ENCODE results near the gene ZCCHC13. TPM values are rescaled to one million over a fixed set of nuclear protein-coding genes. Genes with fewer than 3 reads are reported as not detected.
"Not testable (repeated sequence)": the region's sequence is repeated elsewhere in the genome, so short reads cannot be mapped to it uniquely, and the experiment has no call there.

The ZCCHC13 gene
- total RNA-seq: not detected

- Histone ChIP-seq H3K9me3 (no peaks in the 10 kb centered on the region), H3K27ac (no peak within 1 kb of the TSS), H3K36me3 (no peaks in the 10 kb centered on the region), H3K4me3 (no peak within 1 kb of the TSS), H3K4me1 (no peaks in the 10 kb centered on the region), H3K27me3 (no peaks in the 10 kb centered on the region), H3K9ac (ENCODE audit: low read depth in 2 of 2, low read length in 2 of 2) (no peak within 1 kb of the TSS)
- intact Hi-C loops (cut with DNase I): no loop called here
- DNase-seq: no peak
- no peak for TF ChIP-seq CTCF (IDR thresholded peaks at IDR 0.05)
Observed at GRCh38 chrX:74304016-74304415, at the start of gene ZCCHC13. ZCCHC13 (plus strand) TSS chrX:74304180; CDS start chrX:74304267, 87 bp downstream.

- H3K27me3 ChIP-seq; intact Hi-C loops (cut with DNase I); H3K27ac ChIP-seq; H3K4me3 ChIP-seq; H3K4me1 ChIP-seq; H3K9ac ChIP-seq (ENCODE audit: low read depth in 2 of 2, low read length in 2 of 2); DNase-seq; H3K9me3 ChIP-seq; H3K36me3 ChIP-seq: not testable (repeated sequence)
Observed at GRCh38 chrX:74258111-74258510, 45.9 kb upstream of the ZCCHC13 start.

GRCh38 chrX:74259885-74260491 is 44.0 kb upstream of the ZCCHC13 start:
- Histone ChIP-seq H3K27ac (no peak overlapping the region), H3K9ac (ENCODE audit: low read depth in 2 of 2, low read length in 2 of 2) (no peak overlapping the region), H3K36me3 (no peaks in the 10 kb centered on the region), H3K4me3 (no peak overlapping the region), H3K27me3 (no peaks in the 10 kb centered on the region), H3K9me3 (no peaks in the 10 kb centered on the region), H3K4me1 (no peaks in the 10 kb centered on the region)
- intact Hi-C loops (cut with DNase I): no loop called here
- no peak for TF ChIP-seq CTCF (IDR thresholded peaks at IDR 0.05)
- DNase-seq: no peak

GRCh38 chrX:74262452-74263209 is 41.3 kb upstream of the ZCCHC13 start:
- no peaks in the 10 kb centered on the region for H3K27me3 ChIP-seq
- H3K9me3 ChIP-seq: no peaks in the 10 kb centered on the region
- TF ChIP-seq CTCF (IDR thresholded peaks at IDR 0.05): no peak
- no peak overlapping the region for H3K27ac ChIP-seq
- no peak for DNase-seq
- no peak overlapping the region for H3K4me3 ChIP-seq
- no peak overlapping the region for H3K9ac ChIP-seq (ENCODE audit: low read depth in 2 of 2, low read length in 2 of 2)
- intact Hi-C loops (cut with DNase I): no loop called here
- no peaks in the 10 kb centered on the region for H3K36me3 ChIP-seq
- no peaks in the 10 kb centered on the region for H3K4me1 ChIP-seq

GRCh38 chrX:74270393-74270792 is 33.6 kb upstream of the ZCCHC13 start:
- Histone ChIP-seq H3K9ac (ENCODE audit: low read depth in 2 of 2, low read length in 2 of 2) (no peak overlapping the region), H3K9me3 (no peaks in the 10 kb centered on the region), H3K27ac (no peak overlapping the region), H3K4me1 (no peaks in the 10 kb centered on the region), H3K27me3 (no peaks in the 10 kb centered on the region), H3K36me3 (no peaks in the 10 kb centered on the region), H3K4me3 (no peak overlapping the region)
- DNase-seq: no peak
- no peak for TF ChIP-seq CTCF (IDR thresholded peaks at IDR 0.05)
- intact Hi-C loops (cut with DNase I): no loop called here

- Histone ChIP-seq H3K27ac (no peak overlapping the region), H3K9ac (ENCODE audit: low read depth in 2 of 2, low read length in 2 of 2) (no peak overlapping the region), H3K36me3 (no peaks in the 10 kb centered on the region), H3K4me3 (no peak overlapping the region), H3K4me1 (no peaks in the 10 kb centered on the region), H3K27me3 (no peaks in the 10 kb centered on the region), H3K9me3 (no peaks in the 10 kb centered on the region)
- intact Hi-C loops (cut with DNase I): no loop called here
- TF ChIP-seq CTCF (IDR thresholded peaks at IDR 0.05): no peak
- no peak for DNase-seq
Observed at GRCh38 chrX:74272230-74272629, 31.8 kb upstream of the ZCCHC13 start.

All from colonic mucosa (tissue), 4 donors.